Superior temporal gyrus (tissue), 1 donor: ENCODE data around the gene ZNF605.
"Not testable (repeated sequence)": the region's sequence is repeated elsewhere in the genome, so short reads cannot be mapped to it uniquely, and the experiment has no call there.

Experiments used
- DNase-seq: peaks from one replicate; pipeline ENCODE4 v3.0.0-alpha.2; 2016; ENCODE audit errors: extremely low spot score

The ZNF605 gene

DNA sequence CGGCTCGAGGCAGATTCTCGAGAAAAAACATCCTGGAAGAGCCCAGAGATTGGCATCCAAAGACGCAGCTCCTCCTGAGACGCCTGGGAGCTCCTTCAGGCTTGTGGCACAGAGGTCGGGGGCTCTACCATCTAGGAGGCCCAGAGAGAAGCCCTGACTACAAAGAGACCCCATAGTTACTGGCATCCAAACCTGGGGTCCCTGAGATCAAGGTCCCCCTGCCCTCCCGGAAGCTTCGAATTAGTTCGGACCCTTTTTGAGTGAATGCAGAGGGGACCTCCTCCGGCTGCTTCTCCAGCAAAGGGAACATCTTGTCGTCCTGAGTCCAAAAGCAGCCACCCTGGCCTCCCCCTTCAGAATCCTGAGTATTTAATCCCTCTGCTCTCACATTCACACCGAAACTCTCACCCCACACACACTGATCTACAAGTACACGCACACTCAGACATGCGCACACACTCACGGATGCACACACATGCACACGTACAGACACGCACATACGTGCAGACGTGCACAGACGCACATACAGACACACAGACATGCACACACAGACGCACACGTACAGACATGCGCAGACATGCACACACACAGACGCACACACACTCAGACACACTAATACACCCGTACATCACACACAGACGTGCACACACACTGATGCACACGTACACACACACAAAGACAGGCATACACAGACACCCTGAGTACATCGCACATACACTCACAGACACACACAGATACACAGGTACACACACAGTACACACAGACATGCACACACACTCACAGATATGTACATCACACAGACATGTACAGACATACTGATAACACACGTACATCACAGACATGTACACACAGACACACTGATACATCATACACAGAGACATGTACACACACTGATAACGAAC lies 5.9 kb downstream of the ZNF605 start:
- no peak for DNase-seq

DNA sequence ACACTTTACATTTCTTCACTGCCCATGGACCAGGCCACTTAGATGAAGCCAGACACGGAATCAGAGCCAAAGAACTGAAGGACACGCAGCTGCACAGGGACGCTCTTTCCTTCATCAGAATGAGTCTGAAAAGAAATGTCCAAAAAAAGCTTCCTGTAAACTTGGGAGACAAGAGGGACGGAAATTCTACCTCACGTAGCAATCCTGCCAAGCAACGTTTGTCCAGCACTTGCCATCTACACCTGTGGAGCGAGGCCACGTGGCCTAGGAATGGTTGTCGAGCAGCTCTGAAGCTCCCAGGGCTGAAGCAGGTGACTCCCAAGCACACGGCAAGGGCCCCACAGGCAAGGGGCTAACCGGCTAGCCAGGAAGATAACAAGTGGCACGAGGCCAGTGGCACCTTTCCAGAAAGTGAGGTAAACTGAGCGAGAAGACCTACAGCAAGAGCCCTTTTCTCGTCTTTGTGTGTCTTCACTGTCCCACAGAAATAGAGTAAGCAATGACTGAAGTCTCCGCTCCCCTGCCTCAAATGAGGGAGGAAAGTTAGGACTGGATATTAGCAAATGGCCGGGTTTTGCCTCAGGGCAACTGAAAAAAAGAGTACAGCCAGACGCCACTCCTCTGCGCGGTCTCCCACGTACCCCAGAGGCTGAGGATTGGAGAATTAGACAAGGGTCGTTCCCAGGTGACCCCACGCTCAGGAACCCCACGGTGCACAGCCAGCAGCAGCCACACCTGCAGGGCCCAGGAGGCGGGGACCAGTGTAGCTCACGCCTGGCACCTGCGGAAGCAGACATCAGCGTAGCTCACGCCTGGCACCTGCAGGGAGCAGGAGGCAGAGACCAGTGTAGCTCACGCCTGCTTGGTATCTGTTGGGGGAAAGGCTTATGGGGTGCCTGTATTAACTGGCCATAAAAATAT lies 7.7 kb downstream of the ZNF605 start:
- no peak for DNase-seq

DNA sequence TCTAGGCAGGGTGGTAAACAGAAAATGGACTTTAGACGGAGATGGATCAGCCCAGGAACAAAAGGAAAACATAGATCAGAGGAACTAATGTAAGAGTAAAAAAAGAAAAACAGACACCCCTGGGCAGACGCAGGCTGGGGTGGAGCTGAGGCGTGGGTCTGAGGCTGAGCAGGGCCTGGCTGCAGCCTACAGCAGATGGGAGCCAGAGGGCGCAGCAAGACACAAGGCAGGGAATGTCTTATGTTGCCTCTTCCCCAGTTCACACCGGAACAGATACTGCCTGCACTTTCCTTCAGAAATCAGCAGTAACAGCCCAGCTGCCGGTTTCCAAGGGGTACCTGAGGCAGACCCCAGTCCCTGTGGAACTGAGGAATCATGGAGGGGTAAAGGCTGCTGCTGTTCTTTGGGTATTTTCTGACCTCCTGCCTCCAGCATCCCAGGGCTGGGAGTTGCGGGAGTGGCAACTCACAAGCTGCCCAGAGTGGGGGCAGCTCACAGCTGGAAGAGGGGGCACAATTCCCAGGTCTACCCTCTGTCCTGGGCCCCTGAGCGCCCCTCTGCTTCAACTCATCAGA lies 9.8 kb downstream of the ZNF605 start:
- DNase-seq, result no peak

DNA sequence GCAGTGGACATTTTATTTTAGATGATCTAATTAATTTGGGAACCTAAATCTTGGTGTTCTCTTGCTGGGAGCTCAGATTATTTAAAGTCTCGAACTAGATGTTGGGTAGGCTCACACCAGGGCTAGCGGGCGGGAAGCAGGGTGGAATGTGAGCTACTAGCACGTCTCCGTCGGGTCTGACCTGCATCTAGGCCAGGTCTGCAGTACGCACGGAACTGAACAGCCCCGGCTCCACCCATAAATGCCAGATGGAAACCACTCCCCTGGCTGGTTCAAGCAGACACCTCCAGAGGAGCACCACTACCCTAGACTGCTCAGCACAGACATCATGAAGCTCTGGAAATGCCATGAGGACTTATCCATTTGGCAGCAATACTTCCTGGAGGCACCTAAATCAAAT lies 10.3 kb downstream of the ZNF605 start:
- no peak for DNase-seq

DNA sequence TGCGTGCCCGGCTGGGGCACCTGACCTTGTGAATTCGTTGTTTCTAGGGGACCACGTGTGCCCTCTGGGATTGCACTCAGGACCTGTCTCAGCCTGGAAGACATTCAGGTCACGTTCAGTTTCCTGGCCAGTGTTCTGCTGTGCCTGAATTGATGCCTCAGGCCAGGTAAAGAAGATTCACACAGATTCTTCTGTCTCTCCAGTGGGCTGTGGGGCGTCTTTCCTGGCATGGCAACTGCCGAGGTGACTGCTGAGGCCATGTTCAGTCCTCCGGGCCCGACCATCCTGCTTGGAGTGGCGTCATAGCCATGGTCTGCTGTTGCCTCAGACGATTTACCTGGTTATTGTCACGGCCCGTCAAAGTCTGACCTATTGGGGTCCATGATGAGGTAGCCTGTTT lies 13.5 kb downstream of the ZNF605 start:
- DNase-seq, result no peak

DNA sequence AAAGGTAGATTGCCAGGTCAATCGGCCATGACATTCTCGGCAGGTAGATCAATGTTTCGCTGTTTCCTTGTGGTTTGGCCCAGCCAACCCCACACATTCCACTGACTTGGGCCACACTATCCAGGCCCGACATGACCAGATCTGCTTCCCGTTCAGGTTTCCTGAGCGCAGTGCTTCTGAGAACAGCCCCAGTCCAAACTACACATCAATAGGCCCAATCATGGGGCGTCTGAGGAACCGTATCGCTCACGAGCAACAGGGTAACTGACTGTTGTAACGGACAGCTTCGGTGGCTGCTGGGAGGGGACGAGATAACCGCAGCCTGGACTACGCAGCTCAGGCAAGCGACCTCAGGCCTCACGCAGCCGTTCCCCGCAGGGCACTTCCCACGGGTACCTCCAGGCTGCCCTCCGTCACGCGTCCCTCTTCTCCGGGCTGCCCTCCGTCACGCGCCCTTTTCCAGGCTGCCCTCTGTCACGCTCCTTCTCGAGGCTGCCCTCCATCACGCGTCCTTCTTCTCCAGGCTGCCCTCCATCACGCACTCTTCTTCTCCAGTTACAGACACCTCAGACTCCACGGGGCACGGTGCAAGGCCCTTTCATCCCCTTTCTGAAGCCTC lies 14.7 kb downstream of the ZNF605 start:
- DNase-seq, result no peak

DNA sequence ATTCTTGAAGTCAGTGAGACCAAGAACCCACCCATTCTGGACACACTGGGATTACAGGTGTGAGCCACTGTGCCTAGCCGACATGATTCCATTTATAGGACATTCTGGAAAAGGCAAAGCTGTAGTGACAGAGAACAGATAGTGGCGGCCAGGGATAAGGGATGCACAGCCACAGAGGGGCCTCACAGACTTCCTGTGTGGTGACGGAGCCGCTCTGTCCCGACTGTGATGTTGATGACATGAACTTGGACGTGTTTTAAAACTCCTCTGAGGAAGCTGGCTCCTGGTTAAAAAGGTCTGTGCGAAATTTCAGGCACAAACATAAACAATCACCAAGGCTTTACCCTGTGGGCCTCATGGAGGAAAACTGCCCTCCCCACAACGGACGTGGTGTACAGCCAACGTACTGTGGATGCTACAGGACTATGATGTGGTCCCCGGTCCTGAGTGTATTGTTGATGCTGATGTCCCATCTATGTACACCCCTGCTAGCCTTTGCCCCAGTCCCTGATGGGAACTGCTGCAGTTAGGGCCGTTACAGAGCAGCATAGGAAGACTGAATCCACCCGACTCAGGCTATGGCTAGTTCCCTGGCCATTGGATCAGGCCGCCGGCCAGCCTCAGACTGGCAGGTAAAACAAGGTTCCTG lies 15.9 kb downstream of the ZNF605 start:
- DNase-seq, result no peak

DNA sequence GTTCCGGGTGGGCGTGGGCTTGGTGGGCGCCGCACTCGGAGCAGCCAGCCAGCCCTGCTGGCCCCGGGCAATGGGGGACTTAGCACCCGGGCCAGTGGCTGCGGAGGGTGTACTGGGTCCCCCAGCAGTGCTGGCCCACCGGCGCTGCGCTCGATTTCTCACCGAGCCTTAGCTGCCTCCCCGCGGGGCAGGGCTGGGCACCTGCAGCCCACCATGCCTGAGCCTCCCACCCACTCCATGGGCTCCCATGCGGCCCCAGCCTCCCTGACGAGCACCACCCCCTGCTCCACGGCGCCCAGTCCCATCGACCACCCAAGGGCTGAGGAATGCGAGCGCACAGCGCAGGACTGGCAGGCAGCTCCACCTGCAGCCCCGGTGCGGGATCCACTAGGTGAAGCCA lies 17.3 kb downstream of the ZNF605 start:
- not testable (repeated sequence) for DNase-seq

DNA sequence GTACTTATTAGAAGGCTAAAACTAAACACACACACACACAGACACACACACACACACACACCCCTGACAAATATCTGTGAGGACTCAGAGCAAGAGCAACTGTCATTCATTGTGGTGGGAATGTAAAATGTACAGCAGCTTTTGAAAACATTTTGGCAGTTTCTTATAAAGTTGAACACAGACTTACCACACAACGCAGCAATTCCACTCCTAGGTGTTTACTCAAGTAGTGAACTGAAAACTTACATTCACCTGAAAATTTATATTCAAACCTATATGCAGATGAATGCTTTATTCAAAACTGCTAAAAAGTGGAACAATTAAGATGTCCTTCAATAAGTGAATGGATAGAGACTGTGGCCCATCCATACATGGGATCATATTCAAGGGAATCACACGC lies 18.6 kb downstream of the ZNF605 start:
- no peak for DNase-seq

DNA sequence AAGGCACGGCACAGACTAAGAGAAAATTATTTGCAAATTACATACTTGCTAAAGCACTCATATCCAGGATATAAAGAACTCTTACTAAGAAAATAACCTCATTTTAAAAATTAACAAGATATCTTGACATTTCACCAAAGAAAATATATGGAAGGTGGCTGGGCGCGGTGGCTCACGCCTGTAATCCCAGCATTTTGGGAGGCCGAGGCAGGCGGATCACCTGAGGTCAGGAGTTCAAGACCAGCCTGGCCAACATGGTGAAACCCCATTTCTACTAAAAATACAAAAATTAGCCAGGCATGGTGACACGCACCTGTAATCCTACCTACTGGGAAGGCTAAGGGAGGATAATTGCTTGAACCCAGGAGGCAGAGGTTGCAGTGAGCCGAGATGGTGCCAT lies 19.2 kb downstream of the ZNF605 start:
- not testable (repeated sequence) for DNase-seq

DNA sequence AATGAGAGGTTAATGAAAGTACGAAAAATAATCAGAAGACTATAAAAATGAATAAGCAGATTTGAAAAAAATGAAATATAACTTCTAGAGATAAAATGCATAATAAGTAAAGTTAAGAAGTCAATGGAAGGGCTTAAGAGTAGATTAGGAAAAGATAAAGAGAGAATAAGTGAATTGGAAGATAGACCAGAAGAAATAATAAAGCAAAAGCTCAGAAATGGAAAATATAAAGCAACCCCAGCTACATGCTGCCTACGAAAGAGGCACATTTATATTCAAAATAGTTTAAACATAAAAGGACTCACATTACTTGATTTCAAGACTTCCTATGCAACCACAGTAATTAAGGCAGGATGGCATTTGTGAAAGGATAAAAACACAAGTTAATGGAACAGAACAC lies 19.9 kb downstream of the ZNF605 start:
- no peak for DNase-seq

DNA sequence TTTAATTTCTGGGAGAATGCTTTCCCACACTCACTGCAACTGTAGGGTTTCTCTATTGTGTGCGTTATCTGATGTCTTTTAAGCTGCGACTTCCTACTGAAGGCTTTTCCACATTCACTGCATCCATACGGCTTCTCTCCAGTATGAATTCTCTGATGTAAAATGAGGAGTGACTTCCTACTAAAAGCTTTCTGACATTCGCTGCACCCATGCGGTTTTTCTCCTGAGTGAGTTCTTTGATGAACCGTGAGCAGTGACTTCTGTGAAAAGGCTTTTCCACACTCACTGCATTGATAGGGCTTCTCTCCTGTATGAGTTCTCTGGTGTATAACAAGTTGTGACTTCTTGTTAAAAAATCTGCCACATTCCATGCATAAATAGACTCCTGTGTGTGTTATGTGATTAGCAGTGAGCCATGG lies 29.7 kb downstream of the ZNF605 start:
- no peak for DNase-seq

DNA sequence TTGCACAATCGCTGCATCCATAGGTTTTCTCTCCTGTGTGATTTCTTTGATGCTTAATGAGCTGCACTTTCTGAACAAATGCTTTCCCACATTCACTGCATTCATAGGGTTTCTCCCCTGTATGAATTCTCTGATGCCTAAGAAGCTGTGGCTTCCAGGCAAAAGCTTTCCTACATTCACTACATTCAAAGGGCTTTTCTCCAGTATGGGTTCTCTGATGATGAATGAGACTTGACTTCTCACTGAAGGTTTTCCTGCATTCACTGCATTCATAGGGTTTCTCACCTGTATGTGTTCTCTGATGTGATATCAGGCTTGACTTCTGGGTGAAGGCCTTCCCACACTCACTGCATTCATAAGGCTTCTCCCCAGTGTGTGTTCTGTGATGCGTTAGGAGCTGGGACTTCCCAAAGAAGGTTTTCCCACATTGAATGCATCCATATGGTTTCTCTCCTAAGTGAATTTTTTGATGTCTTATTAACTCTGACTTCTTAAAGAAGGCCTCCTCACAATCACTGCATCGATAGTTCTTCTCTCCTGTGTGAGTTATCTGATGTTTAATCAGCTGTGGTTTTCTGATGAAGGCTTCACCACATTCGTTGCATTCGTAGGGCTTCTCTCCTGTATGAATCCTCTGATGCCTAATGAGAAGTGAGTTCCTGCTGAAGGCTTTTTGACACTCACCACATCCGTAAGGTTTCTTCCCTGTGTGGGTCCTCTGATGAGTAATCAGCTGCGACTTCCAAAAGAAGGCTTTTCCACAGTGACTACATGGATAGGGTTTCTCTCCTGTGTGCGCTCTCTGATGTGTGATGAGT lies 30.3 kb downstream of the ZNF605 start:
- no peak for DNase-seq

DNA sequence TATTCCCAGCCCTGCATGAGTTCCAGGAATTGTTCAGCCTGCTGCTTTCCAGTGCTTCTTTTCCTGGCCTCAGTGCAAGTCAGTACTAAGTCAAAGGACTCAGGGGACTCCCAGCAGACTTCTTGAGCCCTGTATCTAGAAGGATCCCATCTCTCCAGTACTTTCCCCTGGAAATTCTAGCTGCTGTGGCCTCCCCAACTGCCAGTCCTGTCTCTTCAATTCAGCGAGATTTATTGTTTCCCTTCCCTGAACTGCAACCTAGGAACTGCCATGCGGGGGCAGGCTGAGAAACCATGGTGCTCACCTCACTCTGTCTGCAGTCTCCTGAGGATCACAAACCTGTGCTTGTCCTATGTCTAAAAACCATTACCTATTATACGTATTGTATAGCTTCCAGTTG lies 31.8 kb downstream of the ZNF605 start:
- DNase-seq, result no peak

DNA sequence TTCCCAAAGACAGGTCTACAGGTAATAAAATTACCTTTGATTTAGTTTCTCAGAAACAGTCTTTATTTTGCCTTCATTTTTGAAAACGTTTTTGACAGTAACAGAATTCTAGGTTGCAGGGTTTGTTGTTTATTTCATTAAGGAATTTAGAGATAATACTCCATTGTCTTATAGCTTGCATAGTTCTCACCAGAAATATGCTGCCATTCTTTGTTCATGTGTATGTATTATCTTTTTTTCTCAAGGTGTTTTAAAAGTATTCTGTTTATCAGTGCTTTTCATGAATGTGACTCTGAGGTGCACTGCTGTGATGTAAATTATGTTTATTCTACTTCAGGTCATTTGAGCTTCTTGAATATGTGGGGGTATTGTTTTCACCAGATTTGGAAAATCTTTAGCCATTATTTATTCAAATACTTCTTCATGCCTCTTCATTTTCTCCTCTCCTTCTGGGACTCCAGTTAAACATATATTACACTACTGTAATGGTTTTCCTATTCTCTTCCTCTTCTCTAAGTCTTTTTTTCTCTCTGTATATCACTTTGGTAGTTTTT lies 32.7 kb downstream of the ZNF605 start:
- DNase-seq, result no peak

DNA sequence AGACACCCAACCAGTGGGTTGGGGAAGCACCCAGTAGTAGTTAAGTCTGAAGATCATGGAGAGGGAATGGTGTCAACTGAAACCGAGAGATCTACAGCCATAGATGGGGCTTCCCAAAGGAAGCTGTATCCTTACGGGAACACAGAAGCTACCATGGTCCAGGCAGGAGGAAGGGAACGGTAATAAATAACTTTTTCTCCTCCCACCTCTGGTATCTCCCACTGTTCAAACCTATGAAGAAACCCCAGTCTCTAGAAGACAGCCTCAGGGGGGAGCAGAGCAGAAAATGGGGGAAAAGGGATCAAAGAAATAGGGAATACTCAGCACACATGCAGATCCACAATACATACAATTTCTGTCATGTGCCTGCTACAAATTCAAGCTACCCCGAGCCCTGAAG lies 33.4 kb downstream of the ZNF605 start:
- no peak for DNase-seq

DNA sequence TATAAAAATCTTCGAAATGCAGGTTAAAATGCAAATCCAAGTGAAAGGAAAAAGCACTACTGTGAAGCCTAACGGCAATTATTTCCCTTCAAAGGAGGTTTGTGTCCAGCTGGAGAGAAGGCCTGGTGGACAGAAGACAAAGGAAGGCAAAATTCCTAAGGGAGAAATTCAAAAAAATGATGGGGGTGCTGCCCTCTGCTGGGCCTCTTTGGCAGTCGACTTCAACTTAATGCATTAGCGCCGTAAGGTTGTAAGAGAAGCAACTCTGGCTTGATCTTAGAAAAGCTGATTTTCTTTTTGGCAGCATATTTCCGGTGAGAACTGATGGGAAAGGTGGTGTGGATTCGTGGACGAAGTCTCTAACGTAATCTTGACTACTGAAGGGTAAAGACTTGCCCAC lies 34.4 kb downstream of the ZNF605 start:
- DNase-seq, result no peak

DNA sequence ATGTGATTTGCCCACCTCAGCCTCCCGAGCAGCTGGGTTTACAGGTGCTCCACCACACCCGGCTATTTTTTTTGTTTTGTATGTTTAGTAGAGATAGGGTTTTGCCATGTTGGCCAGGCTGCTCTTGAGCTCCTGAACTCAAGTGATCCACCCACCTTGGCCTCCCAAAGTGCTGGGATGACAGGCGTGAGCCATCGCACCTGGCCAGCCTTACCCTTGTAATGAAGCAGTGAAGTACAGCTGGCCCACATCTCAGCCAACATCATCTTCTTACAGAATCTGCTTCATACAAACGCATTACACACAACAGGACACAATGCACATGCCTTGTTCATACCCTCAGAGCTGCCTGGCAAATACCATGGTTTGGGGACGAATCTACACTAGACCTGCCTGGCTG lies 37.4 kb downstream of the ZNF605 start:
- no peak for DNase-seq

DNA sequence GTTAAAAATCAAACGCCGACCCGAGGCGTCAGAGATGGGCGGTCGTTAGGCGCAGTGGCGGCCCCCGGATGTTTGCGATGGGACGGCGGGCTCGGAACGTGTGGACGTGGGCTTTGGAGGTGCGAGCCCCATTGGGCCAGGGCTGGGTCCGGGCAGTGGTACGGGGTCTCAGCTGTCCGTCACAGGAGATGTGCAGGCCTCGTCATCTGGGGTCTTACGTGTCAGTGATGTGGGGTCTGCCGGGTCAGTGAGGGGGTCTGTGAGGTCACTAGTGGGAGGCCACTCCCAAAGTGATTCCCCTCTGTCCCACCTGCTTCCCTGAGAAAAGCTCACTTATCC lies 47.1 kb downstream of the ZNF605 start:
- DNase-seq, result no peak
